ENCODE data around the gene ADCY5. TPM values are rescaled to one million over a fixed set of nuclear protein-coding genes. Genes with fewer than 3 reads are reported as not detected.

ADCY5 gene
- total and polyA plus RNA-seq, 4 donors, result 29.5 to 56.7 (median 41.7) TPM

DNA sequence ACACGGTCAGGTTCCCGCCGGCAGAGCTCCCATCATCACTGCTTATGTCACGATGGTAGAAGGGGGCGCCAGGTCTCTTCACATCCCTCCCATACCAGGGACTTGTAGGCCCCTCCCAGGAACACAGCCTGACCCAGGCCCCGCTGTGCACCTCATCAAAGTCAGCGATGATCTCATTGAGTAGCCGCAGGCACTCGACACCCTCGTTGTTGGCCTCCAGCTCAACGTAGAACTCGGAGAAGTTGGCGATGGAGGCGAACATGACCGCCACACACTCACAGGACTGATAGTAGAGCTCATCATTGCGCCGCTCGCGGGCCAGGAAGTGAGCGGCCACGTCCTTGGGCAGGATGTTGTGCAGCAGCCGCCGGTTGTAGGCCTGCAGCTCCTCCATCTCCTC is 157.9 kb downstream of the ADCY5 start:
- DNase-seq (ENCODE audit: low read depth in 4 of 6, low spot score in 6 of 6), result no peak
- no peaks in the 10 kb centered on the region for H3K27me3 ChIP-seq (ENCODE audit: control insufficient read depth, insufficient read depth, low read length)
- no peaks in the 10 kb centered on the region for H3K9me3 ChIP-seq (ENCODE audit: control insufficient read depth, insufficient read depth, low read length)
- no peak overlapping the region for H3K4me3 ChIP-seq (ENCODE audit: low read depth, low read length)
- H3K36me3 ChIP-seq (ENCODE audit: control insufficient read depth, insufficient read depth, low read length), result peaks cover 65% of the 10 kb centered on the region
- no peaks in the 10 kb centered on the region for H3K4me1 ChIP-seq (ENCODE audit: control insufficient read depth, insufficient read depth, low read length)
- H3K27ac ChIP-seq (ENCODE audit: low read depth, low read length), result no peak overlapping the region
- 95% methylated on average over 22 of the region's 23 CpGs for WGBS (ENCODE audit: insufficient coverage)

DNA sequence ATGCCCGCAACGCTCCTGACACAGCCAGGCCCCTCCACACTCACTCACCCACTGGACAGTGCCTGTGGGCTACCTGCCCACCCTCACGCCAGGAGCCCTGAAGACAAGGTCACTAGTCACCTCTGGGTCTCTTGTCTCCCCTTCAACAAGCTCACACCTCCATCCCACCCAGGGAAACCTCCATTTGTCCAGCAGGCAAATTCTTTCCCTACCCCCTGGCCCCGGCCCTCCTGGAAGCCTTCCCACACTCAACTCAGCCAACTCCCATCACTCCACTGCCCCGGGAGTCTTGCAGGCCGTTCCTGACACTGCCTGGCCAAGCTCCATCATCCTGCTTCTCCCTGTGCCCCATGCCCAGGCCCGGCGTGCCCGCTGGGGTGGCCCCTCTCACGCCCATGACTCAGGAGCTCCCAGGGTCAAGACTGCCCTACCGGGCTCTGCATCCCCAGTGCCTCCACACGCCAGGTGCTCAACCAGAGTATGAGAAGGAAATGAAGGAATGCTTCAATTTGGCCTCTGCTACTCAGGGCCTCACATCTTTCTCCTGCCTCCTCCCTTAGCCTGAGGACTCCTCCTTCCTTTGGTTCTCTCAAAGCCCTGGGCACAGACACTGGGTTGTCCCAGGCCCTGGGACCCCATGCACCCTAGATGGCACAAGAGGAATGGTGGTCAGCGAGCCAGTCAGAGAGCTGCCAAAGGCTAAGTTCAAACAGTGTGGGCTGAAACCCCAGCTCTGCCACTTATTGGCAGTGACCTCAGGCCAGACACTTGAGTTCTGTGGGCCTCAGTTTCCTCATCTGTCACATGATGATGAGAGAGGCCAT is 158.6 kb downstream of the ADCY5 start:
- Histone ChIP-seq H3K36me3 (ENCODE audit: control insufficient read depth, insufficient read depth, low read length) (peaks cover 65% of the 10 kb centered on the region), H3K4me1 (ENCODE audit: control insufficient read depth, insufficient read depth, low read length) (no peaks in the 10 kb centered on the region), H3K4me3 (ENCODE audit: low read depth, low read length) (no peak overlapping the region), H3K27me3 (ENCODE audit: control insufficient read depth, insufficient read depth, low read length) (no peaks in the 10 kb centered on the region), H3K27ac (ENCODE audit: low read depth, low read length) (no peak overlapping the region), H3K9me3 (ENCODE audit: control insufficient read depth, insufficient read depth, low read length) (no peaks in the 10 kb centered on the region)
- WGBS (ENCODE audit: insufficient coverage), result 94% methylated on average over 10 of the region's 13 CpGs
- no peak for DNase-seq (ENCODE audit: low read depth in 4 of 6, low spot score in 6 of 6)

DNA sequence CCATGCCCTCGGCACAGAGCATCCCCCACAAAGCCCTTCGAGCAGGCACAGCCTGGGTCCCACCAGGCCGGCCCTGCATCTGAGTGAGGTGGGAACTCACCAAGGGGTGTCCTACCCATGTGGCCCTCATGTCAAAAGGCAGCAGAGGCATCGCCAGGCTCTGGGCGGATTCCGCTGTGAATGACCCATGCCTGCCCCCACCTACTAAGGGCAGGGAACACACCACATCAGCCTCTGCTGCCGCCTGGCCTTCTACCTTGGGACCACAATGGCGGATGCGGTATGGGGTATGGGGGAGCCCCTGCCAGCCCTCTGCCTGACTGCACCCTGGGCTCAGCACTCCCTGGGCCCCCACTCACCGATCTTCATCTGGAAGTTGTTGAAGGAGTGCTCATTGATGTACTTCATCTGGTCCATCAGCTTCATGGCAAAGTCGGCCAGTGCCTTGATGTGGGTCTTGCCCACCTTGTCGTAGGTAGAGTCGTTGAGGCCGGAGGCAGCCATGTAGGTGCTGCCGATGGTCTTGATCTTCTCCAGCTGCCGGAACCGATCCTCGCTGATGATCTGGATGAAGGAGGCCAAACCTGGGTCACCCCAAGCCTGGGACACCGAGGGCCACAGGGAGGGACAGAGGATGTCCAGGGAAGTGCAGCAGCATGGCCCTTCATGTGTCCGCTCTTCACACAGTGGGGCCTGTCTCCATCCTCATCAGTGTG is 159.3 kb downstream of the ADCY5 start:
- peaks cover 65% of the 10 kb centered on the region for H3K36me3 ChIP-seq (ENCODE audit: control insufficient read depth, insufficient read depth, low read length)
- H3K27me3 ChIP-seq (ENCODE audit: control insufficient read depth, insufficient read depth, low read length), result no peaks in the 10 kb centered on the region
- WGBS (ENCODE audit: insufficient coverage), result 95% methylated on average over 20 of the region's 20 CpGs
- no peak overlapping the region for H3K4me3 ChIP-seq (ENCODE audit: low read depth, low read length)
- no peak overlapping the region for H3K27ac ChIP-seq (ENCODE audit: low read depth, low read length)
- no peak for DNase-seq (ENCODE audit: low read depth in 4 of 6, low spot score in 6 of 6)
- H3K4me1 ChIP-seq (ENCODE audit: control insufficient read depth, insufficient read depth, low read length), result no peaks in the 10 kb centered on the region
- no peaks in the 10 kb centered on the region for H3K9me3 ChIP-seq (ENCODE audit: control insufficient read depth, insufficient read depth, low read length)

DNA sequence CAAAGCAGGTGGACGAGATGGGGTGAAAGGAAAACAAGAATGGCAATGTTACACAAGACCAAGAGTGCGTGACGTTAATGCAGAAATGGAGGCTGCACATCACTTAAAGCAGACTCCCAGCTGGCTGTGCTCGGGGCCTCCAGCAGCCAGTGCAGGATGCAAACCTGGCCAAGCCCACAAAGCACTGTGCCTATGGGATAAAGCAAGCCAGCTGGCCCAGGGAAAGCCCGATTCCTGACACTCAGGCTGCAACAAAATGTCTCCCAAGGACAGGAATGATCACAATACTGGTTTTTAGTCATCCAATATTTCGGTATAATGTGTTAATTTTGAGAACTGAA is 161.0 kb downstream of the ADCY5 start:
- Histone ChIP-seq H3K36me3 (ENCODE audit: control insufficient read depth, insufficient read depth, low read length) (peaks cover 74% of the 10 kb centered on the region), H3K9me3 (ENCODE audit: control insufficient read depth, insufficient read depth, low read length) (no peaks in the 10 kb centered on the region), H3K4me3 (ENCODE audit: low read depth, low read length) (no peak overlapping the region), H3K27ac (ENCODE audit: low read depth, low read length) (no peak overlapping the region), H3K4me1 (ENCODE audit: control insufficient read depth, insufficient read depth, low read length) (no peaks in the 10 kb centered on the region), H3K27me3 (ENCODE audit: control insufficient read depth, insufficient read depth, low read length) (no peaks in the 10 kb centered on the region)
- DNase-seq (ENCODE audit: low read depth in 4 of 6, low spot score in 6 of 6), result peak in 2 of 6 donors; percentile 38 to 64
- WGBS (ENCODE audit: insufficient coverage), result 72% methylated on average over 4 of the region's 6 CpGs

DNA sequence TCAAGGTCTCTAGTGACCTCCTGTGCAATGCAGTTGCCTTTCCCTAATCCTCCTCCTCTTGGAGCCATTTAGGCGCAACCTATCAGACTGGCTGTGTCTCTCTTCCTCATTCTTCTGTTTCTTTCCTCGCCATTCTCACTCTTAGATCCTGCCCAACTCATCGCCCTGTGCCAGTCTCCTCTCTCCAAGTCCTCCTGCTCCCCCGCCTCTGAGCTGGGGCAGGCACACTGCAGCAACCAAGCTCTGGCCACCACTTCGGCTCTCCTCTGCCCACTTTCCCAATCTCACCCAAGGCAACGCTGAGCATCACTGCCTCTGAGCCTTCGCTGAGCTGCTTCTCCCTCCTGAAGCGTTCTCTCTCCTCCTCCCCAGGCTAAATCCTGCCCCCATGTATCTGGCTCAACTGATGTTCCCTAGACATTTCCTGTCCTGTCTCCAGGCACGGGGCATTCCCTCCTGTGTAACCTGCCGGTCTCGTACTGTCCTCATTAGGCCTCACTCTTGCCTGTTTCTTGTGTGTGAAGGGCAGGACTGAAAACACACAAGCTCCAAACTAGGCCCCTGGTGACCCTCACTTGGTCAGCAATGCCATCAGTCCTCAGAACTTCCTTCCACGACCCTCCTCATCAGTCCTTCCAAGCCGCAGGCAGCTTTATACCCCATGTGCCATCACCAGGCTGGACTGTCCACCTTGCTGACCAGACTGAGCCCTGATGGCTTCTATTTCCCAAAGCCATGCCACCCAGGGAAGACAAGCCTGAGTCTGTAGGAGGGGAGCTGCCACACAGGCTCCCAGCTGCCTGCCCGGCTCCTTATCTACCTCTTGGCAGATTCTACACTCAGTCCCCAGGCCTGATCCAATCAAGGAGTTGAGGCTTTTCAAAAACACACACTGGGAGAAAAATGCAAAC is 161.6 kb downstream of the ADCY5 start:
- H3K9me3 ChIP-seq (ENCODE audit: control insufficient read depth, insufficient read depth, low read length), result no peaks in the 10 kb centered on the region
- no peaks in the 10 kb centered on the region for H3K4me1 ChIP-seq (ENCODE audit: control insufficient read depth, insufficient read depth, low read length)
- H3K4me3 ChIP-seq (ENCODE audit: low read depth, low read length), result no peak overlapping the region
- 90% methylated on average over 13 of the region's 14 CpGs for WGBS (ENCODE audit: insufficient coverage)
- H3K36me3 ChIP-seq (ENCODE audit: control insufficient read depth, insufficient read depth, low read length), result peaks cover 74% of the 10 kb centered on the region
- H3K27me3 ChIP-seq (ENCODE audit: control insufficient read depth, insufficient read depth, low read length), result no peaks in the 10 kb centered on the region
- DNase-seq (ENCODE audit: low read depth in 4 of 6, low spot score in 6 of 6), result no peak
- H3K27ac ChIP-seq (ENCODE audit: low read depth, low read length), result no peak overlapping the region

DNA sequence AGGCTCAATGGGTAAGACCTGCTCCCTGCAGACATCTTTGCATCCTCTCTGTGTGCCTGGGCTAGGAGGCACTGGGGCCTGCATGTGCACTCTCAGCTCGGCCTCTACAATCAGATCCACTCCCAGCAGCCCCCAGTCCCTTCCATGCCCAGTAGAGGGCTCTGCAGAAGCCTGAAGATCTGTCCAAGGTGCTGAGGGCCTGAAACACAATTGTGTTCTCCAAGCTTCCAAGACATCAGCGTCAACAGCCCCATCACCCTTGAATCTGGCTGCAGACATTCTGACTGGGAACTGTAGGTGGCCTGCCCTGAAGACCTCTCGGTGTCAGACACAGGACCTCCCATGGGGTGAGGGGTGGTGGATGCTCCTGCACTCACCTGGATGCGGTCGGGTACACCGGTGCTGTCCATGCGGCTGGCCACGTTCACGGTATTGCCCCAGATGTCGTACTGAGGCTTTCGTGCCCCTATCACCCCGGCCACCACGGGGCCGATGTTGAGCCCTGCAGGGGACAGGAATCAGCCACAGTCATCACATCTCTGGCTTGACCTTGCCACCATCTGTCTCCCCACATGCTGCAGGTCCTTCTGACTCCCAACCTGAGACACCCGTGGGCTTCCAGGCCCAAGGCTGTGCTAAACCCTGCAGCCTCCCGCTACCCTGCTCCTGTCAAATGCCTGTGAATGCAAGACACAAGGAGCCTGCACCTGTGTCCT is 162.4 kb downstream of the ADCY5 start:
- WGBS (ENCODE audit: insufficient coverage), result 82% methylated on average over 16 of the region's 16 CpGs
- no peak overlapping the region for H3K4me3 ChIP-seq (ENCODE audit: low read depth, low read length)
- DNase-seq (ENCODE audit: low read depth in 4 of 6, low spot score in 6 of 6), result peak in 4 of 6 donors; percentile 13 to 62 (median 36)
- H3K9me3 ChIP-seq (ENCODE audit: control insufficient read depth, insufficient read depth, low read length), result no peaks in the 10 kb centered on the region
- H3K27ac ChIP-seq (ENCODE audit: low read depth, low read length), result no peak overlapping the region
- no peaks in the 10 kb centered on the region for H3K4me1 ChIP-seq (ENCODE audit: control insufficient read depth, insufficient read depth, low read length)
- peaks cover 74% of the 10 kb centered on the region for H3K36me3 ChIP-seq (ENCODE audit: control insufficient read depth, insufficient read depth, low read length)
- H3K27me3 ChIP-seq (ENCODE audit: control insufficient read depth, insufficient read depth, low read length), result no peaks in the 10 kb centered on the region

DNA sequence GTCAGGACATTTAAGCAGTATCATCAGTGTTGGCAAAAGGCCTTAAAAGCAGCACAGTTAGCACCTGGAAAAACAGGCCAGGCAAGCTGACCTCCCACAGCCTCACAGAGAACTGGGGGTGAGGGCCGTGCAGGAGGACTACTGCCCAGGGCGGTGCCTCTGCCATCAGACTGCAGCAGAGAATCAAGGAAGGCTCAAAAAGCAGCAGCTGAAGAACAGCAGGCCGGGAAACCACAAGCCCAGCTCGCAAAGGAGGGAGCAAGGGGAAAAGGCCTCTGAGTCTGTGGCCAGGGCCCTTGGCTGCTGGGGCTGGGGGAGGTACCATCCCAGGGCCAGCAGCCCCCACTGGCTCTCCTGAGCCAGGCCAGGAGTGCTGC is 163.0 kb downstream of the ADCY5 start:
- 69% methylated on average over 4 of the region's 4 CpGs for WGBS (ENCODE audit: insufficient coverage)
- Histone ChIP-seq H3K9me3 (ENCODE audit: control insufficient read depth, insufficient read depth, low read length) (no peaks in the 10 kb centered on the region), H3K36me3 (ENCODE audit: control insufficient read depth, insufficient read depth, low read length) (peaks cover 71% of the 10 kb centered on the region), H3K4me3 (ENCODE audit: low read depth, low read length) (no peak overlapping the region), H3K27me3 (ENCODE audit: control insufficient read depth, insufficient read depth, low read length) (no peaks in the 10 kb centered on the region), H3K27ac (ENCODE audit: low read depth, low read length) (no peak overlapping the region), H3K4me1 (ENCODE audit: control insufficient read depth, insufficient read depth, low read length) (no peaks in the 10 kb centered on the region)
- DNase-seq (ENCODE audit: low read depth in 4 of 6, low spot score in 6 of 6), result no peak

DNA sequence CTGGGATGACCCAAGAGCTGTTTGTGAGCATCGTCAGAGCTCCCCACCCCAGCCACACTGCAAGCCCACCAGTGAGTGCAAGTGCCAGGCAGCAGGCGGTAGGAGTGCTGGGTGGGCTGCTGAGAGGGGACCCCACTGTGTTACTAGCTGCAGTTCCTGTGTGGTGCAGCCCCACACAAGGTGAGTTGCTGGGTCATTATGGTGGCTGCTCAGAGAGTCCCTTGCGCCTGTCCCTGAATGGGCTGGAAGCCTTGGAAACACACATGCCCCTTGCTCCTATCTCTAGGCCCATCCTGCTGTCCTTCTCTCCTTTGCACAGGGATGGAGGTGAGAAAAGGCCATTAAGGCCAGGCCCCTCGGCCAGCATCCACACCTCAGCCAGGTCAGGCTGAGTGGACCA is 163.4 kb downstream of the ADCY5 start:
- Histone ChIP-seq H3K27me3 (ENCODE audit: control insufficient read depth, insufficient read depth, low read length) (no peaks in the 10 kb centered on the region), H3K27ac (ENCODE audit: low read depth, low read length) (no peak overlapping the region), H3K9me3 (ENCODE audit: control insufficient read depth, insufficient read depth, low read length) (no peaks in the 10 kb centered on the region), H3K4me3 (ENCODE audit: low read depth, low read length) (no peak overlapping the region), H3K36me3 (ENCODE audit: control insufficient read depth, insufficient read depth, low read length) (peaks cover 67% of the 10 kb centered on the region), H3K4me1 (ENCODE audit: control insufficient read depth, insufficient read depth, low read length) (no peaks in the 10 kb centered on the region)
- WGBS (ENCODE audit: insufficient coverage), result 84% methylated on average over 3 of the region's 4 CpGs
- DNase-seq (ENCODE audit: low read depth in 4 of 6, low spot score in 6 of 6), result no peak

DNA sequence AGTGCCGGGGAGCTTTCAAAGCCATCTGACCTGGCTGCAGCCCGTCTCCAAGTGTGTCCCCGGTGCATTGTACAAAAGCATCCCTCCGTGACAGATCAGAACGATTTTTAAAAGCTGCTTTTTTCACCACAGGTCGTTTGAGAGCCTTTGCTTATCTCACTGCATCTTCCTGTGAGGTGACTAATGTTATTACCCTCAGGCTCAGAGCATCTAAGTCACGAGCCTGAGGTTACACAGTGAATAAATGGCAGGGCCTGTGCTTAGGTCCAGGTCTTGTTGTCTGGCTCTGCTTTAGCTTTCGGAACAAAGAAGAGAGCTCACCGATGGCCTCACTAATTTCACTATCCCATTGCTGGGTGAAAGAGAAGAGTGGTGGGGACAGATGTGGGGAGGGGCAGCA is 163.8 kb downstream of the ADCY5 start:
- H3K27me3 ChIP-seq (ENCODE audit: control insufficient read depth, insufficient read depth, low read length), result no peaks in the 10 kb centered on the region
- H3K27ac ChIP-seq (ENCODE audit: low read depth, low read length), result no peak overlapping the region
- H3K9me3 ChIP-seq (ENCODE audit: control insufficient read depth, insufficient read depth, low read length), result no peaks in the 10 kb centered on the region
- 76% methylated on average over 8 of the region's 9 CpGs for WGBS (ENCODE audit: insufficient coverage)
- H3K36me3 ChIP-seq (ENCODE audit: control insufficient read depth, insufficient read depth, low read length), result peaks cover 63% of the 10 kb centered on the region
- no peaks in the 10 kb centered on the region for H3K4me1 ChIP-seq (ENCODE audit: control insufficient read depth, insufficient read depth, low read length)
- H3K4me3 ChIP-seq (ENCODE audit: low read depth, low read length), result no peak overlapping the region
- DNase-seq (ENCODE audit: low read depth in 4 of 6, low spot score in 6 of 6), result no peak

Data from spinal cord (tissue), 10 donors.